GM18870 (cell line): Measurements from ENCODE around the gene TFPI.

Experiments
- ATAC-seq: cut with Tn5 transposase; IDR thresholded peaks from one replicate; pipeline ENCODE4 v1.9.1; 2021; ENCODE audit warnings: moderate library complexity; ENCODE audit not compliant: unreplicated experiment

The TFPI gene

GRCh38 chr2:187470698-187471097, 83.5 kb downstream of the TFPI start:
- ATAC-seq = no peak

- ATAC-seq = no peak
Measured at GRCh38 chr2:187469538-187469937, 84.7 kb downstream of the TFPI start.

DNA sequence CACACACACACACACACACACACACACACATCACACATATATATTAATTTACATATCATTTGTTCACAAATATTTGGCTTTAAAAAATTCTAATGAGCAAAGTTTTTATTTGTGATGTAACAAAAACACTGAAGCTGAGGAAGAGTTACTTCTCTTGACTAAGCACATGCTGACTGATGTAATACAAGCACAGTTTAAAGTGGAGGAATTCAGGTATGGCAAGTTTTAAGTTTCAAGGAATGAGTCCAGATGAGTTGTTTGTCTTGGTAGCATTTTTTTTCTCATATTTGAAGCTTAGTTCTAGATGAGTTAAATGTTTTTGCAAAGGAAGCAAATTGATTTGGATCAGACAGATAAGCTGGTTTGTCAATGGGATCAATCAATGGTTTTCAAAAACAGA, 86.0 kb downstream of the TFPI start:
- no peak for ATAC-seq

DNA sequence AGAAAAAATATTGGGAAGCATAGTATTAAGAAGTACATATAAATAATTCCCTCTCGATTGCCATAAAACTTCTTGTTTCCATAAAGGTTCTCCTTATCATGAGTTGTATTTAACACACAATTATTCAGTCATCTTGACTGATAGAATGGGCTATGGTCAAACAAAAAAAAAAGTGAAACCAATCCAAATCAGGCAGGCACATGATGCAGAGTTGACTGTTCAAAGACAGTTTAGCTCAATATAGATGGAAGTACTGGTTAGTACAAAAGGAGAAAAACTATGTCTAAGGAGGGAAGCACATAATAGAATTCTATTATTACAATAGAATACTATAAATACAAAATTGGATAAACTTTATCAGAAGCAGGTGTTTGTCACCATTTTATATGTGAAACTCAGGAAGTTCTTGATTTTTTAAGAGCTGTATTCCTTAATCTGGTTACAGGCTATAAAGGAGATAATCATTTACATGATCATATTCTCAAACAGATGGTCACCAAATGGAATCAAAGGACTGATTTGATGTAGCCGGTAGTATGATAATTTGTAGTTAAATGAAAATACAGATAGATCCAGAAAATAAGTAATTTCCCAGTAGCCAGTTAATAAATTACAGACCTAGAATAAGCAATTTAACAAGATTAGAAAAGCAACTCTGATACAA, 88.0 kb downstream of the TFPI start:
- ATAC-seq = no peak

GRCh38 chr2:187462839-187463238, 91.4 kb downstream of the TFPI start:
- no peak for ATAC-seq

- ATAC-seq = no peak
Measured at GRCh38 chr2:187461294-187462261, 92.7 kb downstream of the TFPI start.

- ATAC-seq = no peak
Measured at GRCh38 chr2:187459256-187459655, 95.0 kb downstream of the TFPI start.

DNA sequence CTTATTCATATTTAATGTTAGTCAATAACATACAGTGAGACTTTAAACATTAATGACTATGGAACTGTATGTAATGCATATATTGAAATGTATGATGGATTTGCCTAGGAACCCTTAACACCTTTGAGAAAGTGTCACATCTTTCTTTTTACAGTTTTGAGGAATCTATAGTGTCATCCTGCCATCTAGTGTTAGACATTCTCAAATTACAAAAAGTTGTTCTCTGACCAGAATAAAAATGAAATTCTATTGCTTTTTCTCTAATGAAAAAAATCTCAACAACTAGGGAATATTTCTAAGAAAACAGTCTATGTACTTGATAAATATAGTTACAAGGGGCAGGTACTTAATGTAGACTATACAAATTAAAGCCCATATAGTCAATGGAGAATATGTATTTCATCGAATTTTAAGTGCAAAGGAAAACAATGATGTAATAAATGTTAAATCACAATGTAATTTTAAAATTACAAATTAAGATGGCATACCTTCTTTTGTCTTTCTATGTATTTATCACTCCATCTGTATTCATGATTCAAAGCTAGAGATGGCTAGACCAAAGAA, 101.1 kb downstream of the TFPI start:
- ATAC-seq = no peak

- ATAC-seq = no peak
Measured at GRCh38 chr2:187451510-187451909, 102.7 kb downstream of the TFPI start.

- no peak for ATAC-seq
Measured at GRCh38 chr2:187447336-187447735, 106.9 kb downstream of the TFPI start.

- ATAC-seq = no peak
Measured at GRCh38 chr2:187446711-187447110, 107.5 kb downstream of the TFPI start.

- no peak for ATAC-seq
Measured at GRCh38 chr2:187445051-187445450, 109.2 kb downstream of the TFPI start.

DNA sequence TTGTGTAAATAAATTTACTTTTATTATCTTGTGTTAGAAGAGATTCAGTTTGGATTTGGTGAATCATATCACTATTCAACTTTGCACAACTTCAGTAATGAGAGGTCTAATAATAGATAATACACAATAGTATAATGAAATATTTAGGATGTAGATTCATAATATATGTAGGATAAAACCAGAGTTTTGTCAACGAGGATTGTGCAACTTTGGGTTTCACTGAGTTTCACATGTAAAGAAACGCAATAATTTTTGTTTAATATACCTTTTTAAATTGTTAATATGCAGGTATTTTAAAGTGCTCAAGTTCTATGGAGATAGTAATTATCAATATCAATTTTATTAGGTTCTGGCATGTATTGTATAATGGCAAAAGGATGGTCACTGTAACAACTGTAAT, 111.5 kb downstream of the TFPI start:
- ATAC-seq = no peak

- ATAC-seq = no peak
Measured at GRCh38 chr2:187442378-187442777, 111.9 kb downstream of the TFPI start.

DNA sequence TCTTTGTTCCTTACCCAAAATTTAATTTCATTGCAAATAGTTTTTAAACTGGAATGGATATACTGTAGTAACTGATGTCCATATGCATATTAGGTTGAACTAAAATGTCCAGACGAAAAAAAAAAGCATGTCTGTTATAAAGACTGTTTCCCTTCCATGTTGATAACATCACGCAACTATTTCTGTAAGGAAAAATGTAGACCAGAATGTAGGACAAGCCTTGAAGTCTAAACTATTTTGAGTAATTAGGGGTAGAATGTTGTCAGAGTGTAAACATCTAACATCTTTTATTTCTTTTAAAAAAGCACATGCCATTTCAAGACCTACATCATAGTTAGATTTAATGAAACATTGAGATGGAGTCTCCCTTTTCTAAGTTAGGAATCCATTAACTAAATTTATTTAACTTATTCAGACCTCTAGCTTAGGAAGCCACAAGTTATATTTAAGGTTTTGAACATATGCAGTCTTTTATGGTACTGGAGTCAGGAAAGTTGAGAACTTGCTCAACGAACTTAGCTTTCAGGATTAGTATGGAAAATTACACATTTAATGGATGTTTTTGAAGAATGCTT, 114.0 kb downstream of the TFPI start:
- ATAC-seq = no peak

DNA sequence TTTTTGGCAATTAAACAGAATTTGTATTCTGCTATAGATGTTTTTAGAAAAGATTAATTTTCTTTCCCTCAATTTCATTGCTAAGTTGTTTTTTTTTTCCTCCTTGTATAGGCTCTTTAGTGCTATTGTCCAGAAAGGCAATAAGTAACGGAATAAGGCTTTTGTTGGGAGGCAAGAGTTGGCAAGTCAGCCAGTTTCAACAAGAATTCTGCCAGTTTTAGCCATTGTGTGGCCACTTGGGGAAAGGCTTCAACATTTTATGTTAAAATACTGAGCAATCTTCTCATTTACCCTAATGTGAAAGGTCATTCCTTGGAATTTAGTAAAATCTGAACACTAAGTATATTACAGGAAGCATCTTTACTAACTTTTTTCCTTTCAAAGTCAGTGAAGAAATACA, 115.8 kb downstream of the TFPI start:
- no peak for ATAC-seq

GRCh38 chr2:187435756-187436155, 118.5 kb downstream of the TFPI start:
- no peak for ATAC-seq

DNA sequence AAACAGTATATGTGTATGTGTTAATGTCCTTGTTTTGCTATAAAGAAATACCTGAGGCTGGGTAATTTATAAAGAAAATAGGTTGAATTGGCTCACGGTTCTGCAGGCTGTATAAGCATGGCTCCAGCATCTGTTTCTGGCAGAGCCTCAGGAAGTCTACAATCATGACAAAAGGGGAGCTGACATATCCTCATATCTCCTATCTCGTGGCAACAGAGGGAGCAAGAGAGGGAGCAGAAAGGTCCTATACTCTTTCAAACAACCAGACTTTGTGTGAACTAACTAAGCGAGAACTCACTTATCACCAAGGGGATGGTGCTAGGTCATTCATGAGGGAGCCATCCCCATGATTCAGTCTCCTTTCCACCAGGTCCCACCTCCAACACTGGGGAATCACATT, 119.2 kb downstream of the TFPI start:
- no peak for ATAC-seq

GRCh38 chr2:187434342-187434785, 119.9 kb downstream of the TFPI start:
- no peak for ATAC-seq

DNA sequence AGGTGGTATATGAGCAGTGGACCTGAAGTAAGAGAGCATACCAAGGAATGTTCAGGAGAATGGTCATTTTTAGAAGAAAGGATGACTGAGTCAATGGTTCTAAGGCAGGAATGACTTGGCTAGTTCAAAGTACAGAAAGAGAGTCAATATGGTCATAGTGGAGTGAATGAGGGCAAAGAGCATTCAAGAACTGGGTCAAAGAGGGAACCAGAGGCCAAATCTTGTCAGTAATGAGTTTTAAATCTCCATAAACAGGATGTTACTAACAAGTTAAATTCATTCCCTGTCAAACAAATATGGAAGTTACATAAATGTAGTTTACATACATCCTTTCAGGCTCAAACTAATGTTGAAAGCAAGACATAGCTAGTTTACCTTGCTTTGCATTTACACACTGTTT, 122.3 kb downstream of the TFPI start:
- ATAC-seq = no peak

DNA sequence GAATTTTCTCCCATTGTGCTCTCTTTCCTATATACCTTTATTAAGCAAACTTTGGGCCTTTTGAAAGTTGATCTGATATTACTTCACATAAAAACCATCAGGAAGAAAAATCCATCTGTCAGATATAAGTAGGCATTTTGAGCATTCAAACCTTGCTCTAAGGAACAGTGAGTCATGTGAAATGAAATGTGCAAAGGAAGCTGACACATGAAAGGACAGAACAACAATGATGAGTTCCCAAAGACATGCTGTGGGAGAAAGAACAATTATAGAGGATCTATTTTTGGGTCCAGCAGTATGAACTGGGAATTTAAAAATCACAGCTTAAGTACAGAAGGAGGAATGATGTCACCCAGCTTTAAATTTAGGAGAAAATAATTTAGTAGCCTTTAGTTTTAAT, 124.2 kb downstream of the TFPI start:
- no peak for ATAC-seq

GRCh38 chr2:187424146-187424545, 130.1 kb downstream of the TFPI start:
- ATAC-seq = no peak
